T1000 (cell line): ENCODE data around the gene AXIN2.

ENCODE experiments used
- DNase-seq: peaks from one replicate; lab custom pipeline; 2025; ENCODE audit warnings: mixed read lengths; lab: John Stamatoyannopoulos, UW

AXIN2 gene

GRCh38 chr17:65584604-65585521, 23.4 kb upstream of the AXIN2 start:
- DNase-seq: no peak

GRCh38 chr17:65583921-65584603, 22.6 kb upstream of the AXIN2 start:
- no peak for DNase-seq

DNA sequence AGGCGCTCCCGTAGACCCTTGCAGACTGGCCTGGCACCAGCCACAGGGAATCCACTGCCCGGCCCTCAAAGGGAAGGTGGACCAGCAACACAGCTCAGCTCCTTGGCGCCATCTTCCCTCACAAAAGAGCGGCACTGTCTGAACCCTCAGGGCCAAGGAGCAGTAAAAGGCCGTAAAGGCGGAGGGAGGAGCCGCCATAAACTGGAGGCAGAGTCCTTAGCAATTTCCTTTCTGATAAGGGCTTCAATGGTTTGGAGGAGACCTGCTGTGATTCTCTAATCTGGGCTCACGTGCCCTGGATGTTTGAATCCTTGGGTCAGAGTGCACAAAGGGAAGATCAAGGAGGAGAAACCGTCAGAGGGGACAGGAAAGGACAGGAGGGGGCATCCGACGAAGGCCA, 15.5 kb upstream of the AXIN2 start:
- no peak for DNase-seq

DNA sequence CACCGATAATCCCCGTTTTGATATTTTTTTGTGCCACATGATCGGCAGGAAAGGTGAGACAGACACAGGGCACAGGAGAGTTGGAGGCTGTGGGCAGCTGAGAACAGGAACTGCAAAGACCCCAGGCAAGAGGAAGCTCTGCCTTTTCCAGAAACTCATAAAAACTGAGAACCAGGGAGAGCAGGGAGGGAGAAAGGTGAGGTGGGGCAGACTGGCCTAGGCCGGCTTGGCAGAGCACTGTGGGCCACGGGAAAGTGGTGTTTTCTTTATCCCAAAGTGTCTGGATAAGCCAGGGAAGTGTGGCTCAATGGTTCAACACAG, 11.8 kb upstream of the AXIN2 start:
- no peak for DNase-seq

GRCh38 chr17:65572581-65573281, 11.3 kb upstream of the AXIN2 start:
- DNase-seq: no peak

GRCh38 chr17:65572186-65572580, 10.7 kb upstream of the AXIN2 start:
- no peak for DNase-seq

DNA sequence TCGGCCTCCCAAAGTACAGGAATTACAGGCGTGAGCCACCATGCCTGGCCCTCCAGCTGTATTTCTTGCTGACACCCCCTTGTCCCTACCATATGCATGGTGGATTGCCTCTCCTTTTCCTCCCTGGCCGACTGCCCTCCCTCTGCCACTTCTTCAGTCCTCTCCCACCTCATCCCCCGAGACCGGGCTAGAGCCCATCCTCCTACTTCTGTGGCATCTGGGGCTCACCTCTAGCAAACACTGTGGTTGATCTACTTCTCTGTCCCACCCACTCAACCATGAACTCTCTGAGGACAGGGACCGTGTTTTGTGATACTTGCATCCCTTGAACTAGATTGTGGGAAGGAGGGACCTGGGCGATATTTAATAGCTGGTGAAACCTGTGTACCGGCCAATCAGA, 7.5 kb upstream of the AXIN2 start:
- no peak for DNase-seq

DNA sequence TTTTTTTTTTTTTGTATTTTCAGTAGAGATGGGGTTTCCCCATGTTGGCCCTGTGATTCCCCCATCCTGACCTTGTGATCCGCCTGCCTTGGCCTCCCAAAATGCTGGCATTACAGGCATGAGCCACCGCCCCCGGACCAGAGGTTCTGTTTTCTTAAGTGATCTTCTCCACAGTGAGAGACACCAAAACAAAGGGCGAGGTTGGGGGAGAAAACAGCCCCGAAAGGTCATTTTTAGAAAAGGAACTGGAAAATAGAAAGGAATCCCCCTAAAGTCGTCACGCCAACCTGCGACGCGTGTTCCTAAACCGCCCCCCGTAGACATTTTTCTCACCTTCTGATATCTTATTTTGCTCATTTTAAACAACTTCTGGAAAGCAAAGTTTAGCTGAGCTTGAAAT, 6.1 kb upstream of the AXIN2 start:
- DNase-seq: no peak

GRCh38 chr17:65565559-65565958, 4.1 kb upstream of the AXIN2 start:
- DNase-seq: no peak

GRCh38 chr17:65564793-65565192, 3.3 kb upstream of the AXIN2 start:
- DNase-seq: no peak

GRCh38 chr17:65562206-65562531, 721 bp upstream of the AXIN2 start:
- DNase-seq: no peak

GRCh38 chr17:65560628-65561451, 608 bp downstream of the AXIN2 start:
- peak; percentile 86 for DNase-seq

DNA sequence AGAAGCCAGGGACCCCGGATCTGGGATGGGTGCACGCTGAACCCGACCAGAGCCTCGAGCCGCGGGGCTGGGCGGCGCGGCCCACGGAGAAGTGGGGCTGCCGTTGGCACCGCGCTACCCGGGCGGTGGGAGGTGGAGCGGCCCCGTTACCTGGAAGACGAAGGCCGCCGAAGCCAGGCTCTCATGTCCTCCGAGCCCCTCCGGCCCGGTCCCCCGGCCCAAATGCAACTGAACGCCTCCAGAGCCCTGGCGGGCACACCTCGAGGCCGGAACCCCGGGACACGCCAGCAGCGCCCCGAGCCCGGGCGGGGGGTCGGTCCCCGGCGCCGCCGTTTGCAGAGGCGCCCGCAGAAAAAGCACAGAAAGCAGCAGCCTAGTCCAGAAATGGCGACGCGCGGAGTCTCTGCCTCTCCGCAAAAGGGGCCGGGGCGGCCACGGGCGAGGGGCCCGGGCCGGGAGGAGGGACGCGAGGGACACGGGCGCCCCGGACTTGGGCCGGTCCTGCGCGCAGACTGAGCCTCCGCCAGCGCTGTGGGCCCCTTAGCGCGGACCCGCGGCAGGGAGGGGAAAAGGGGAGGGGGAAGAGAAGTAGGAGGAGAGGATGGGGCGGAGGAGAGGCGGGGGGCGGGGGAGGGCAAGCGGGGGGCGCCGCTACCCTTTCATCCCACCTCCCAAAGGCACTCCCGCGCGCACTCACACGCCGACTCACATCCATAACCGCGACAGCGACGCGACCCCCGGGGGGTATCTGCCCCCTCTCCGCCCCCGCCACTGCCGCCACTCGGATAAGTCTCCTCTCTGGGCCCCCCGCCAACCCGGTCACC, 1.4 kb downstream of the AXIN2 start:
- peak; percentile 37 for DNase-seq

- DNase-seq: no peak
Observed at GRCh38 chr17:65559461-65559803, 2.0 kb downstream of the AXIN2 start.

- no peak for DNase-seq
Observed at GRCh38 chr17:65558683-65559460, 2.6 kb downstream of the AXIN2 start.

DNA sequence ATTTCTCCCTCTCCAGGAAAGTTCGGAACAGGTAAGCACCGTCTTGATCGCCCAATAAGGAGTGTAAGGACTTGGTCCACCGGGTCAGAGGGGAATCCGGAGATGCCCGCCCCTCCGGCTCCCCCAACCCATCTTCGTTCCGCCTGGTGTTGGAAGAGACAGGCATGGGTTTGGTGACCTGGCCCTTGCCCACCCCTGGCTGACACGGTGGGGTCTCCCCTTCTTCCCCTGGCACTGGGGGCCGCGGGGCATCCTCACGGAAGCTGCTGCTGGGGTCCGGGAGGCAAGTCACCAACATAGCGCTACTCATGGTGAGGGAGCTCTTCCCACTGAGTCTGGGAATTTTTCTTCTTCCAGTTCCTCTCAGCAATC, 3.2 kb downstream of the AXIN2 start:
- DNase-seq: no peak

DNA sequence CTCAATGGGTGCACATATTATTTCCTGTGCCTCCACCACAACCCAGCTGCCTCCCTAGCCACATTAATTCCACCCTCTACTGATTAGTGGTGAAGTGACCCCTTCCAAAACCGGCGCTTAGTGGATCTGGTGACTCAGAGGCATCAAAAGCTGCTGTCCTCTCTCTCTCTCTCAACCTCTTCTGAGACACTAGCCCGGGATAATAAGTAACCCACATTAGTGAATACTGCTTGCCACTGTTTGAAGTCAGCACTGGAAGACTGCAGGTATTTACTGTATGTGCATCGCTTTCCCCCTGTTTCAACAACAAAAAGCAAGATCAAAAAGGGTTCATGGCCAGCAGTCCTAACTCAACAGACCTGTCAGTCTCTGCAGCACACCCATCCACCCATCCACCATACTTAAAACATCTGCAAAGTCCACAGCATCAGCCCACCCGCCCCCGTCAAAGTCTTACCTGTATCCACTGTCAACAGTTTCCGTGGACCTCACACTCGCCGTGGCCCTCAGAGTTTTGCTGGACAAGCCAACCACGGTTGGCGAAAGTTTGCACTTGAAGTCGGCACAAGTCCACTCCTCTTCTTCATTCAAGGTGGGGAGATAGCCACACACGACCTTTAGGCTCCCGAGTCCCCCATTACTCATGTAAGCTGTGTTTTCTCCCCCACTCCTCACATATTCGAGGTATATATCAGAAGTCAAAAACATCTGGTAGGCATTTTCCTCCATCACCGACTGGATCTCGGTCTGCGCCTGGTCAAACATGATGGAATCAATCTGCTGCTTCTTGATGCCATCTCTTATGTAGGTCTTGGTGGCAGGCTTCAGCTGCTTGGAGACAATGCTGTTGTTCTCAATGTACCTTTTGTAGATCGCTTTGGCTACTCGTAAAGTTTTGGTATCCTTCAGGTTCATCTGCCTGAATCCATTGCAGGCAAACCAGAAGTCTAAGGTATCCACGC, 3.8 kb downstream of the AXIN2 start:
- no peak for DNase-seq

DNA sequence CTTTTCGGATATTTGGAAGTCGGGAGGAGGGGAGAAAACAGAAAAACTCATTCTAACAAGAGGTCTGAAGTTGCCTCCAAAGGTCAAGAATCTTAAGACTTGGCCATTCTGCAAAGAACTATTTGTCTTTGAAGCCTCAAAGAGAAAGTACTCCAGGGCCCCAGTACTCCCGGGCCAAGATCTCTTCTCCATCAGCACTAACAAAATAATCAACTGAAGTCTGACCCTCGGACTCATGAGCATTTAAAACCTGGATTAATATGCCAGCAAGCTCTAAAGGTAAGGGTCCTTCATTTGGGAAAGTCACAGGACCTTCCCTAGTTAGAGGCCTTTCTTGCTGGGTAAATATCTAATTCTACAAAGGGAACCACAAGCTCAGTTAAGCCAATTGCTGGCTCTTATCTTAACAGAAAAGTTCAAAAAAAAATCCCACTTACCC, 4.5 kb downstream of the AXIN2 start:
- no peak for DNase-seq
